ENCODE measurements around the gene RBMS3. TPM values are rescaled to one million over a fixed set of nuclear protein-coding genes. Genes with fewer than 3 reads are reported as not detected.

Gene RBMS3
- total and polyA plus RNA-seq, 2 experiments from 2014 or later: 3.2 to 7.4 TPM

GRCh38 chr3:29644956-29645636 lies 364.2 kb downstream of the RBMS3 start:
- H3K4me1 ChIP-seq (ENCODE audit: insufficient read depth): peaks cover 3% of the 10 kb centered on the region; the same call in 1 of the 2 replicates
- no peak overlapping the region for H3K4me2 ChIP-seq
- H3F3A ChIP-seq (replicated peaks; ENCODE audit: low read depth): no peaks in the 10 kb centered on the region
- no peaks in the 10 kb centered on the region for H3K36me3 ChIP-seq (ENCODE audit: insufficient read depth)
- H3K27ac ChIP-seq (ENCODE audit: low read depth): no peak overlapping the region
- Mint-ChIP-seq H3K27ac (no peak overlapping the region; the same call in 1 of the 2 replicates), H3K36me3 (ENCODE audit: low read depth) (no peaks in the 10 kb centered on the region), H3K9me3 (no peaks in the 10 kb centered on the region), H3K4me1 (peaks cover 20% of the 10 kb centered on the region), H3K27me3 (ENCODE audit: insufficient read depth, low read depth, poor library complexity) (no peaks in the 10 kb centered on the region), H3K4me3 (no peak overlapping the region)
- no peaks in the 10 kb centered on the region for H4K20me1 ChIP-seq (replicated peaks; ENCODE audit: insufficient read depth)
- DNase-seq (ENCODE audit: low spot score): no peak
- H3K4me3 ChIP-seq: no peak overlapping the region
- H3K9me2 ChIP-seq (ENCODE audit: insufficient read depth): no peaks in the 10 kb centered on the region
- H3K27me3 ChIP-seq (ENCODE audit: insufficient read depth): no peaks in the 10 kb centered on the region
- no peak overlapping the region for H2AFZ ChIP-seq
- no peaks in the 10 kb centered on the region for H3K79me2 ChIP-seq (replicated peaks; ENCODE audit: insufficient read depth)
- no peak for TF ChIP-seq ZNF462 (CRISPR knock-in tag; IDR thresholded peaks at IDR 0.05)
- TF ChIP-seq, protein P1, sequence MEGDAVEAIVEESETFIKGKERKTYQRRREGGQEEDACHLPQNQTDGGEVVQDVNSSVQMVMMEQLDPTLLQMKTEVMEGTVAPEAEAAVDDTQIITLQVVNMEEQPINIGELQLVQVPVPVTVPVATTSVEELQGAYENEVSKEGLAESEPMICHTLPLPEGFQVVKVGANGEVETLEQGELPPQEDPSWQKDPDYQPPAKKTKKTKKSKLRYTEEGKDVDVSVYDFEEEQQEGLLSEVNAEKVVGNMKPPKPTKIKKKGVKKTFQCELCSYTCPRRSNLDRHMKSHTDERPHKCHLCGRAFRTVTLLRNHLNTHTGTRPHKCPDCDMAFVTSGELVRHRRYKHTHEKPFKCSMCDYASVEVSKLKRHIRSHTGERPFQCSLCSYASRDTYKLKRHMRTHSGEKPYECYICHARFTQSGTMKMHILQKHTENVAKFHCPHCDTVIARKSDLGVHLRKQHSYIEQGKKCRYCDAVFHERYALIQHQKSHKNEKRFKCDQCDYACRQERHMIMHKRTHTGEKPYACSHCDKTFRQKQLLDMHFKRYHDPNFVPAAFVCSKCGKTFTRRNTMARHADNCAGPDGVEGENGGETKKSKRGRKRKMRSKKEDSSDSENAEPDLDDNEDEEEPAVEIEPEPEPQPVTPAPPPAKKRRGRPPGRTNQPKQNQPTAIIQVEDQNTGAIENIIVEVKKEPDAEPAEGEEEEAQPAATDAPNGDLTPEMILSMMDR (conservative IDR thresholded peaks at IDR 0.05; ENCODE audit: low read depth in 2 of 2): no peak
- TF ChIP-seq NANOG (IDR thresholded peaks at IDR 0.05; ENCODE audit: borderline replicate concordance): no peak
- TF ChIP-seq, protein P2, sequence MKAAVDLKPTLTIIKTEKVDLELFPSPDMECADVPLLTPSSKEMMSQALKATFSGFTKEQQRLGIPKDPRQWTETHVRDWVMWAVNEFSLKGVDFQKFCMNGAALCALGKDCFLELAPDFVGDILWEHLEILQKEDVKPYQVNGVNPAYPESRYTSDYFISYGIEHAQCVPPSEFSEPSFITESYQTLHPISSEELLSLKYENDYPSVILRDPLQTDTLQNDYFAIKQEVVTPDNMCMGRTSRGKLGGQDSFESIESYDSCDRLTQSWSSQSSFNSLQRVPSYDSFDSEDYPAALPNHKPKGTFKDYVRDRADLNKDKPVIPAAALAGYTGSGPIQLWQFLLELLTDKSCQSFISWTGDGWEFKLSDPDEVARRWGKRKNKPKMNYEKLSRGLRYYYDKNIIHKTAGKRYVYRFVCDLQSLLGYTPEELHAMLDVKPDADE (IDR thresholded peaks at IDR 0.05): no peak
- no peak for TF ChIP-seq EZH2phosphoT487 (IDR thresholded peaks at IDR 0.05; ENCODE audit: unreplicated experiment)
- no peak for TF ChIP-seq STAT1 (IDR thresholded peaks at IDR 0.05; ENCODE audit: unreplicated experiment)
- no peak for TF ChIP-seq POLR2AphosphoS5 (IDR thresholded peaks at IDR 0.05; ENCODE audit: low read depth)
- TF ChIP-seq ZNF331 (CRISPR knock-in tag; IDR thresholded peaks at IDR 0.05; ENCODE audit: low read depth): no peak
- TF ChIP-seq EZH2 (IDR thresholded peaks at IDR 0.05; ENCODE audit: low read depth, unreplicated experiment): no peak
- no peak for TF ChIP-seq CREB1 (CRISPR knock-in tag; IDR thresholded peaks at IDR 0.05; ENCODE audit: low read depth)
- TF ChIP-seq REST (IDR thresholded peaks at IDR 0.05; ENCODE audit: unreplicated experiment): no peak
- TF ChIP-seq JUNB (IDR thresholded peaks at IDR 0.05; ENCODE audit: unreplicated experiment): no peak
- no peak for ATAC-seq
